ENCODE data around the gene PSG2.
"Not testable (repeated sequence)": the region's sequence is repeated elsewhere in the genome, so short reads cannot be mapped to it uniquely, and the experiment has no call there.

The PSG2 gene

GRCh38 chr19:43082601-43083000, at the start of gene PSG2:
Gene PSG2 (minus strand): TSS chr19:43082701. CDS start chr19:43082569, 132 bp downstream.
- not testable (repeated sequence) for H3K4me3 Mint-ChIP-seq; H3K27ac Mint-ChIP-seq; H3K4me1 Mint-ChIP-seq; H3K36me3 Mint-ChIP-seq (ENCODE audit: low read depth); H3K27me3 Mint-ChIP-seq (ENCODE audit: low read depth)
- H3K9me3 Mint-ChIP-seq = peaks cover 55% of the 10 kb centered on the region

GRCh38 chr19:43131281-43131842, 48.9 kb upstream of the PSG2 start:
- H3K9me3 Mint-ChIP-seq = peaks cover 43% of the 10 kb centered on the region
- H3K27ac Mint-ChIP-seq; H3K4me1 Mint-ChIP-seq; H3K4me3 Mint-ChIP-seq; H3K36me3 Mint-ChIP-seq (ENCODE audit: low read depth); H3K27me3 Mint-ChIP-seq (ENCODE audit: low read depth): not testable (repeated sequence)

GRCh38 chr19:43129197-43129596, 46.7 kb upstream of the PSG2 start:
- not testable (repeated sequence) for H3K36me3 Mint-ChIP-seq (ENCODE audit: low read depth); H3K4me3 Mint-ChIP-seq; H3K27me3 Mint-ChIP-seq (ENCODE audit: low read depth); H3K4me1 Mint-ChIP-seq; H3K27ac Mint-ChIP-seq
- peaks cover 48% of the 10 kb centered on the region for H3K9me3 Mint-ChIP-seq

GRCh38 chr19:43127336-43127735, 44.8 kb upstream of the PSG2 start:
- H3K4me1 Mint-ChIP-seq; H3K36me3 Mint-ChIP-seq (ENCODE audit: low read depth); H3K27ac Mint-ChIP-seq; H3K4me3 Mint-ChIP-seq; H3K27me3 Mint-ChIP-seq (ENCODE audit: low read depth): not testable (repeated sequence)
- H3K9me3 Mint-ChIP-seq = peaks cover 46% of the 10 kb centered on the region

GRCh38 chr19:43126720-43127119, 44.2 kb upstream of the PSG2 start:
- H3K4me1 Mint-ChIP-seq = no peaks in the 10 kb centered on the region
- peaks cover 51% of the 10 kb centered on the region for H3K9me3 Mint-ChIP-seq
- TF ChIP-seq CTCF (IDR thresholded peaks at IDR 0.05; ENCODE audit: unreplicated experiment in 3 of 3) = no peak
- no peak overlapping the region for H3K27ac Mint-ChIP-seq
- no peak overlapping the region for H3K4me3 Mint-ChIP-seq
- H3K36me3 Mint-ChIP-seq (ENCODE audit: low read depth) = no peaks in the 10 kb centered on the region
- H3K27me3 Mint-ChIP-seq (ENCODE audit: low read depth) = no peaks in the 10 kb centered on the region

GRCh38 chr19:43124360-43124759, 41.9 kb upstream of the PSG2 start:
- no peak overlapping the region for H3K4me3 Mint-ChIP-seq

GRCh38 chr19:43120433-43121026, 38.0 kb upstream of the PSG2 start:
- not testable (repeated sequence) for H3K27ac Mint-ChIP-seq; H3K27me3 Mint-ChIP-seq (ENCODE audit: low read depth); H3K4me3 Mint-ChIP-seq; H3K4me1 Mint-ChIP-seq; H3K36me3 Mint-ChIP-seq (ENCODE audit: low read depth)
- peaks cover 40% of the 10 kb centered on the region for H3K9me3 Mint-ChIP-seq

More at GRCh38 chr19:43124360-43124759, 41.9 kb upstream of the PSG2 start:
- Mint-ChIP-seq H3K27ac (no peak overlapping the region), H3K4me1 (no peaks in the 10 kb centered on the region), H3K36me3 (ENCODE audit: low read depth) (no peaks in the 10 kb centered on the region), H3K27me3 (ENCODE audit: low read depth) (no peaks in the 10 kb centered on the region), H3K9me3 (peaks cover 41% of the 10 kb centered on the region)
- no peak for TF ChIP-seq CTCF (IDR thresholded peaks at IDR 0.05; ENCODE audit: unreplicated experiment in 3 of 3)

- H3K27ac Mint-ChIP-seq; H3K27me3 Mint-ChIP-seq (ENCODE audit: low read depth); H3K4me1 Mint-ChIP-seq; H3K4me3 Mint-ChIP-seq; H3K36me3 Mint-ChIP-seq (ENCODE audit: low read depth): not testable (repeated sequence)
- peaks cover 42% of the 10 kb centered on the region for H3K9me3 Mint-ChIP-seq
Observed at GRCh38 chr19:43119526-43119925, 37.0 kb upstream of the PSG2 start.

- H3K4me3 Mint-ChIP-seq = not testable (repeated sequence)
Observed at GRCh38 chr19:43116421-43116820, 33.9 kb upstream of the PSG2 start.

GRCh38 chr19:43115548-43115947, 33.0 kb upstream of the PSG2 start:
- H3K27ac Mint-ChIP-seq; H3K4me1 Mint-ChIP-seq; H3K4me3 Mint-ChIP-seq; H3K27me3 Mint-ChIP-seq (ENCODE audit: low read depth); H3K36me3 Mint-ChIP-seq (ENCODE audit: low read depth): not testable (repeated sequence)
- peaks cover 49% of the 10 kb centered on the region for H3K9me3 Mint-ChIP-seq

More at GRCh38 chr19:43116421-43116820, 33.9 kb upstream of the PSG2 start:
- peaks cover 52% of the 10 kb centered on the region for H3K9me3 Mint-ChIP-seq
- not testable (repeated sequence) for H3K36me3 Mint-ChIP-seq (ENCODE audit: low read depth); H3K27ac Mint-ChIP-seq; H3K27me3 Mint-ChIP-seq (ENCODE audit: low read depth); H3K4me1 Mint-ChIP-seq

- peaks cover 47% of the 10 kb centered on the region for H3K9me3 Mint-ChIP-seq
- not testable (repeated sequence) for H3K4me3 Mint-ChIP-seq; H3K36me3 Mint-ChIP-seq (ENCODE audit: low read depth); H3K4me1 Mint-ChIP-seq; H3K27ac Mint-ChIP-seq; H3K27me3 Mint-ChIP-seq (ENCODE audit: low read depth)
Observed at GRCh38 chr19:43115064-43115463, 32.6 kb upstream of the PSG2 start.

- not testable (repeated sequence) for H3K27me3 Mint-ChIP-seq (ENCODE audit: low read depth); H3K4me1 Mint-ChIP-seq; H3K4me3 Mint-ChIP-seq; H3K36me3 Mint-ChIP-seq (ENCODE audit: low read depth); H3K27ac Mint-ChIP-seq
- H3K9me3 Mint-ChIP-seq = peaks cover 47% of the 10 kb centered on the region
Observed at GRCh38 chr19:43114626-43115025, 32.1 kb upstream of the PSG2 start.

GRCh38 chr19:43107401-43107800, 24.9 kb upstream of the PSG2 start:
- not testable (repeated sequence) for H3K36me3 Mint-ChIP-seq (ENCODE audit: low read depth); H3K27me3 Mint-ChIP-seq (ENCODE audit: low read depth); H3K4me1 Mint-ChIP-seq; H3K27ac Mint-ChIP-seq; H3K4me3 Mint-ChIP-seq
- H3K9me3 Mint-ChIP-seq = peaks cover 34% of the 10 kb centered on the region

Data from nephron (organoid).